ENCODE data around the gene CYB5RL. TPM values are rescaled to one million over a fixed set of nuclear protein-coding genes. Genes with fewer than 3 reads are reported as not detected.

The CYB5RL gene
- total RNA-seq, 4 donors from 2014 or later = 1.3 to 11.6 (median 6.6) TPM

- Histone ChIP-seq H3K4me1 (no peaks in the 10 kb centered on the region), H3K27ac (no peak overlapping the region), H3K36me3 (no peaks in the 10 kb centered on the region), H3K4me3 (no peak overlapping the region), H3K9me3 (no peaks in the 10 kb centered on the region), H3K27me3 (no peaks in the 10 kb centered on the region)
- no peak for TF ChIP-seq POLR2A (IDR thresholded peaks at IDR 0.05)
- TF ChIP-seq CTCF (IDR thresholded peaks at IDR 0.05) = no peak
- no peak for DNase-seq
- intact Hi-C loops (cut with DNase I; ENCODE audit: low total_unique reads) = loop anchor here (10.0 kb wide), 1 partner anchor 304 kb away; no protein-coding TSS in a partner anchor
These were observed 9.3 kb downstream of the CYB5RL start for GRCh38 chr1:54190526-54190925.

- Histone ChIP-seq H3K4me3 (no peak overlapping the region), H3K36me3 (no peaks in the 10 kb centered on the region), H3K27me3 (no peaks in the 10 kb centered on the region), H3K4me1 (no peaks in the 10 kb centered on the region), H3K9me3 (no peaks in the 10 kb centered on the region), H3K27ac (no peak overlapping the region)
- intact Hi-C loops (cut with DNase I; ENCODE audit: low total_unique reads) = no loop called here
- TF ChIP-seq CTCF (IDR thresholded peaks at IDR 0.05) (no peak), POLR2A (IDR thresholded peaks at IDR 0.05) (no peak)
- DNase-seq = no peak
These were observed 11.5 kb downstream of the CYB5RL start for GRCh38 chr1:54188291-54188690.

GRCh38 chr1:54186056-54186455 lies 13.8 kb downstream of the CYB5RL start:
- Histone ChIP-seq H3K36me3 (no peaks in the 10 kb centered on the region), H3K27me3 (no peaks in the 10 kb centered on the region), H3K9me3 (no peaks in the 10 kb centered on the region), H3K27ac (no peak overlapping the region), H3K4me3 (no peak overlapping the region), H3K4me1 (no peaks in the 10 kb centered on the region)
- DNase-seq = no peak
- TF ChIP-seq POLR2A (IDR thresholded peaks at IDR 0.05) (no peak), CTCF (IDR thresholded peaks at IDR 0.05) (no peak)
- intact Hi-C loops (cut with DNase I; ENCODE audit: low total_unique reads) = no loop called here

GRCh38 chr1:54180701-54181360 lies 19.0 kb downstream of the CYB5RL start:
- Histone ChIP-seq H3K27ac (no peak overlapping the region), H3K27me3 (no peaks in the 10 kb centered on the region), H3K36me3 (no peaks in the 10 kb centered on the region), H3K9me3 (no peaks in the 10 kb centered on the region), H3K4me1 (no peaks in the 10 kb centered on the region), H3K4me3 (no peak overlapping the region)
- TF ChIP-seq CTCF (IDR thresholded peaks at IDR 0.05) = no peak
- TF ChIP-seq POLR2A (IDR thresholded peaks at IDR 0.05) = no peak
- no peak for DNase-seq
- intact Hi-C loops (cut with DNase I; ENCODE audit: low total_unique reads) = no loop called here

GRCh38 chr1:54178296-54179070 lies 21.3 kb downstream of the CYB5RL start:
- intact Hi-C loops (cut with DNase I; ENCODE audit: low total_unique reads) = no loop called here
- no peaks in the 10 kb centered on the region for H3K9me3 ChIP-seq
- no peaks in the 10 kb centered on the region for H3K4me1 ChIP-seq
- no peak overlapping the region for H3K4me3 ChIP-seq
- no peak for TF ChIP-seq POLR2A (IDR thresholded peaks at IDR 0.05)
- TF ChIP-seq CTCF (IDR thresholded peaks at IDR 0.05) = no peak
- DNase-seq = no peak
- H3K36me3 ChIP-seq = no peaks in the 10 kb centered on the region
- H3K27ac ChIP-seq = no peak overlapping the region
- H3K27me3 ChIP-seq = no peaks in the 10 kb centered on the region
